Testis (tissue), 3 donors: ENCODE results near the gene TMEM54. TPM values are rescaled to one million over a fixed set of nuclear protein-coding genes. Genes with fewer than 3 reads are reported as not detected.

ENCODE experiments used
- DNase-seq: peaks from one replicate; pipeline ENCODE4 v3.0.0-alpha.2; 2019
- H3K27ac ChIP-seq, 2 donors: fragments of 200-600 bp; sonication (generic); one replicate each; pipeline ENCODE4 v1.5.1; 2019
- H3K27me3 ChIP-seq: fragments of 200-600 bp; sonication (generic); one replicate; pipeline ENCODE4 v1.5.1; 2019
- H3K36me3 ChIP-seq: fragments of 200-600 bp; sonication (generic); one replicate; pipeline ENCODE4 v1.5.1; 2017; ENCODE audit warnings: low read depth; ENCODE audit errors: missing control alignments
- H3K4me1 ChIP-seq: fragments of 200-600 bp; sonication (generic); one replicate; pipeline ENCODE4 v1.5.1; 2019
- H3K4me3 ChIP-seq, 2 donors: fragments of 200-600 bp; sonication (generic); one replicate each; pipeline ENCODE4 v1.5.1; 2017 to 2019
- H3K9me3 ChIP-seq: fragments of 200-600 bp; sonication (generic); one replicate; pipeline ENCODE4 v1.5.1; 2017
- CTCF ChIP-seq, 3 experiments: fragments of 450-650 bp in 2 of 3; fragments of 200-600 bp in 1 of 3; sonication (generic) in 1 of 3; IDR thresholded peaks; one replicate each; pipeline ENCODE4 v1.5.1; 2016 to 2019; ENCODE audit warnings: antibody characterized with exemption in 3 of 3, mild to moderate bottlenecking in 2 of 3, moderate library complexity in 1 of 3
- POLR2A ChIP-seq: fragments of 450-650 bp; IDR thresholded peaks from one replicate; pipeline ENCODE4 v1.6.1; 2017; ENCODE audit warnings: antibody characterized with exemption, mild to moderate bottlenecking, moderate library complexity
- WGBS, 2 donors: methylation state at CpG; one replicate each; pipeline ENCODE4 v1.1.5; 2018; 5-methylcytosine and 5-hydroxymethylcytosine counted together
- intact Hi-C: fragments of 100-400 bp; cut with DNase I; formaldehyde crosslinking; loops from one replicate; pipeline ENCODE4 v1.15.1; 2023; ENCODE audit warnings: low total_unique reads
- polyA plus RNA-seq: library from polyadenylated mRNA; stranded (reverse); fragments of 350-450 nt; fragmentation: Illumina TruSeq; extraction: RNeasy Lipid Tissue Mini Kit (QIAGEN cat#74804); gene quantifications from one replicate; pipeline ENCODE4 v1.2.3, GENCODE V29; 2014; ENCODE audit warnings: low read depth, low replicate concordance; ENCODE audit not compliant: insufficient read depth
- total RNA-seq, 2 donors: library from RNA; depleted of rRNA; stranded (reverse); fragments of >200 nt; gene quantifications; one replicate each; pipeline ENCODE4 v1.2.3, GENCODE V29; 2016

TMEM54 gene
- total and polyA plus RNA-seq, 3 donors from 2014 or later, result 18.7 to 24.0 (median 23.0) TPM

GRCh38 chr1:32863881-32864245 is 37.3 kb downstream of the TMEM54 start:
- no peaks in the 10 kb centered on the region for H3K36me3 ChIP-seq

GRCh38 chr1:32863218-32863880 is 37.8 kb downstream of the TMEM54 start:
- intact Hi-C loops, result no loop called here
- Histone ChIP-seq H3K36me3 (no peaks in the 10 kb centered on the region), H3K27ac (no peak overlapping the region), H3K4me1 (peaks cover 19% of the 10 kb centered on the region), H3K9me3 (no peaks in the 10 kb centered on the region), H3K27me3 (no peaks in the 10 kb centered on the region), H3K4me3 (no peak overlapping the region)
- DNase-seq, result no peak
- 95% methylated on average over 4 of the region's 4 CpGs for WGBS, 2 donors
- TF ChIP-seq POLR2A (no peak), CTCF (IDR thresholded peaks at IDR 0.05) (no peak)

More at GRCh38 chr1:32863881-32864245, 37.3 kb downstream of the TMEM54 start:
- no peak overlapping the region for H3K4me3 ChIP-seq
- H3K27ac ChIP-seq, result no peak overlapping the region
- no peaks in the 10 kb centered on the region for H3K9me3 ChIP-seq
- WGBS, 2 donors, result 95 to 100% methylated on average over 1 of the region's 1 CpG
- intact Hi-C loops, result no loop called here
- peaks cover 19% of the 10 kb centered on the region for H3K4me1 ChIP-seq
- no peak for DNase-seq
- H3K27me3 ChIP-seq, result no peaks in the 10 kb centered on the region
- TF ChIP-seq CTCF (IDR thresholded peaks at IDR 0.05), result no peak
- TF ChIP-seq POLR2A, result no peak

- intact Hi-C loops, result no loop called here
- H3K27me3 ChIP-seq, result no peaks in the 10 kb centered on the region
- 75 to 76% methylated on average over 3 of the region's 3 CpGs for WGBS, 2 donors
- H3K9me3 ChIP-seq, result no peaks in the 10 kb centered on the region
- TF ChIP-seq CTCF (IDR thresholded peaks at IDR 0.05), result no peak
- TF ChIP-seq POLR2A, result no peak
- peaks cover 19% of the 10 kb centered on the region for H3K4me1 ChIP-seq
- DNase-seq, result no peak
- no peak overlapping the region for H3K27ac ChIP-seq
- H3K4me3 ChIP-seq, result no peak overlapping the region
- H3K36me3 ChIP-seq, result no peaks in the 10 kb centered on the region
Measured at GRCh38 chr1:32861904-32862695, 39.1 kb downstream of the TMEM54 start.

- DNase-seq, result no peak
- Histone ChIP-seq H3K9me3 (no peaks in the 10 kb centered on the region), H3K27ac (no peak overlapping the region), H3K27me3 (no peaks in the 10 kb centered on the region), H3K4me1 (peaks cover 8% of the 10 kb centered on the region), H3K36me3 (no peaks in the 10 kb centered on the region), H3K4me3 (no peak overlapping the region)
- TF ChIP-seq POLR2A, result no peak
- intact Hi-C loops, result no loop called here
Measured at GRCh38 chr1:32860566-32860965, 40.6 kb downstream of the TMEM54 start.

DNA sequence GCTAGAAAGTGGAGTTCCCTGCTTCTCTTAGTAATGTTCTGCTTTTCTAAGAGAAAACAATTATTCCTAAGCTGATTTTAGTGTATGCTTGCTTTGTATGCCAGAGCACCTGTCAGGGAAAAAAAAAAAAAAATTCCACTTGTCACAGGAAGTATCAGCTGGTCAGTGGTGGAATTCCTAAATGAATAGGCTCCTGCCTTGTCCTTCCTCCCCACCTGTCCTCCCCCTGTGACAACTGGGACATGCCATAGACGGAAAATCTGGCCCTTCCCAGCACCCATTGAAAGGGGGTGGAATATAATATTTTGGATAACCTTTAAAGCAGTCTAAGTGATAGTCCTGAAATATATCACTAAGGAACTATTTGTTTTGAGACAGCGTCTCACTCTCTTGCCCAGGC is 41.3 kb downstream of the TMEM54 start:
- Histone ChIP-seq H3K27me3 (no peaks in the 10 kb centered on the region), H3K9me3 (no peaks in the 10 kb centered on the region), H3K4me1 (peaks cover 2% of the 10 kb centered on the region), H3K4me3 (no peak overlapping the region), H3K27ac (no peak overlapping the region), H3K36me3 (no peaks in the 10 kb centered on the region)
- intact Hi-C loops, result no loop called here
- DNase-seq, result no peak
- TF ChIP-seq CTCF (IDR thresholded peaks at IDR 0.05), result no peak
- TF ChIP-seq POLR2A, result no peak
- 86 to 96% methylated on average over 2 of the region's 2 CpGs for WGBS, 2 donors
